Breast epithelium (tissue), 4 donors: Measurements from ENCODE around the gene PDIA3. TPM values are rescaled to one million over a fixed set of nuclear protein-coding genes. Genes with fewer than 3 reads are reported as not detected.
A peak's percentile ranks its signal among the peaks of the same experiment; 100 is the strongest.
"Not testable (repeated sequence)": the region's sequence is repeated elsewhere in the genome, so short reads cannot be mapped to it uniquely, and the experiment has no call there.

Experiments used
- DNase-seq, 2 donors: peaks; one replicate each; pipeline ENCODE4 v3.0.0-alpha.2; 2019; ENCODE audit warnings: low spot score in 2 of 2
- H3K27ac ChIP-seq, 2 donors: fragments of 200-600 bp; sonication (generic) in 1 of 2; one replicate each; pipeline ENCODE4 v1.5.1; 2016 to 2019; ENCODE audit warnings: mild to moderate bottlenecking in 1 of 2
- H3K27me3 ChIP-seq, 2 donors: fragments of 200-600 bp; sonication (generic) in 1 of 2; one replicate each; pipeline versions ENCODE4 v1.5.1 to v1.6.0; 2017 to 2019; ENCODE audit warnings: control low read depth in 1 of 2, mild to moderate bottlenecking in 1 of 2
- H3K36me3 ChIP-seq: fragments of 200-600 bp; one replicate; pipeline ENCODE4 v1.5.1; 2019
- H3K4me1 ChIP-seq, 2 donors: fragments of 200-600 bp; sonication (generic); one replicate each; pipeline ENCODE4 v1.5.1; 2016 to 2019; ENCODE audit warnings: control low read depth in 1 of 2
- H3K4me3 ChIP-seq, 3 donors: fragments of 200-600 bp; sonication (generic); 1 replicate in 2 of 3; 2 replicates in 1 of 3; pipeline ENCODE4 v1.5.1; 2016 to 2019; ENCODE audit warnings: mild to moderate bottlenecking in 3 of 3, moderate library complexity in 2 of 3
- H3K9me3 ChIP-seq, 2 donors: fragments of 200-600 bp; sonication (generic) in 1 of 2; one replicate each; pipeline ENCODE4 v1.5.1; 2016 to 2019; ENCODE audit warnings: control low read depth in 1 of 2
- POLR2A ChIP-seq: fragments of 450-650 bp; IDR thresholded peaks from one replicate; pipeline ENCODE4 v1.6.1; 2016; ENCODE audit warnings: antibody characterized with exemption, mild to moderate bottlenecking, moderate library complexity
- POLR2AphosphoS5 ChIP-seq, 3 donors: sonication (generic); formaldehyde crosslinking; IDR thresholded peaks; one replicate each; pipeline ENCODE4 v1.6.1; 2017; ENCODE audit warnings: antibody characterized with exemption in 3 of 3
- intact Hi-C: fragments of 100-400 bp; cut with DNase I; formaldehyde crosslinking; loops from one replicate; pipeline ENCODE4 v1.15.1; 2023; ENCODE audit warnings: low total_unique reads
- total RNA-seq, 3 donors: library from RNA; depleted of rRNA; stranded (reverse); fragments of >200 nt; gene quantifications; one replicate each; pipeline ENCODE4 v1.1.0, GENCODE V29; 2016
- TF ChIP-seq, protein P1 (sequence below), 3 donors: fragments of 450-650 bp; IDR thresholded peaks; one replicate each; pipeline ENCODE4 v1.5.1; 2016 to 2017; ENCODE audit warnings: antibody characterized with exemption in 3 of 3, mild to moderate bottlenecking in 3 of 3, moderate library complexity in 3 of 3

The PDIA3 gene
- total RNA-seq = 100 to 1,000 TPM; 107 to 125 (median 109) TPM

DNA sequence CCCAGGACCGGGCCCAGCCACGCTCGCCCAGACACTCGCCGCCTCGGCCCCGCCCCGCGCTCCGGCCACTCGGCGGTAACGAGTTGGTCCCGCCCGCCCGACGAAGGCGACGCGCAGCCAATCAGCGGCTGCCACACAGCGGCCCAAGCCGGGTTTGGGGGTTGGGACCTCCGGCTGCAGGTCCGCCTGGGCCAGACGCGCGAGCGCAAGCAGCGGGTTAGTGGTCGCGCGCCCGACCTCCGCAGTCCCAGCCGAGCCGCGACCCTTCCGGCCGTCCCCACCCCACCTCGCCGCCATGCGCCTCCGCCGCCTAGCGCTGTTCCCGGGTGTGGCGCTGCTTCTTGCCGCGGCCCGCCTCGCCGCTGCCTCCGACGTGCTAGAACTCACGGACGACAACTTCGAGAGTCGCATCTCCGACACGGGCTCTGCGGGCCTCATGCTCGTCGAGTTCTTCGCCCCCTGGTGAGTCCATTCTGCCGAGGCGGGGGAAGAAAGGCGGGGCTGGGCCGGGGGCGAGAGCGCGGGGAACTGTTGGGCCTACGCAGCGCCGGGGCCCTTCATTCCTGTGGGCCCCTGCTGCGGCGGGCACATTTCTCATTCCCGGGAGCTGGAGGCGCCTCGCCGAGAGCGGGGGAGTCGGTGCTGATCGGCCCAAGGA lies at the start of gene PDIA3:
Gene PDIA3 (plus strand): TSS at position 194 of the 658 bp plus-strand sequence. CDS start 102 bp downstream, at position 296.
- TF ChIP-seq POLR2AphosphoS5 (IDR thresholded peaks at IDR 0.05) (peak; percentile 48 to 95 (median 84)), POLR2A (peak; percentile 90)
- TF ChIP-seq, protein P1, sequence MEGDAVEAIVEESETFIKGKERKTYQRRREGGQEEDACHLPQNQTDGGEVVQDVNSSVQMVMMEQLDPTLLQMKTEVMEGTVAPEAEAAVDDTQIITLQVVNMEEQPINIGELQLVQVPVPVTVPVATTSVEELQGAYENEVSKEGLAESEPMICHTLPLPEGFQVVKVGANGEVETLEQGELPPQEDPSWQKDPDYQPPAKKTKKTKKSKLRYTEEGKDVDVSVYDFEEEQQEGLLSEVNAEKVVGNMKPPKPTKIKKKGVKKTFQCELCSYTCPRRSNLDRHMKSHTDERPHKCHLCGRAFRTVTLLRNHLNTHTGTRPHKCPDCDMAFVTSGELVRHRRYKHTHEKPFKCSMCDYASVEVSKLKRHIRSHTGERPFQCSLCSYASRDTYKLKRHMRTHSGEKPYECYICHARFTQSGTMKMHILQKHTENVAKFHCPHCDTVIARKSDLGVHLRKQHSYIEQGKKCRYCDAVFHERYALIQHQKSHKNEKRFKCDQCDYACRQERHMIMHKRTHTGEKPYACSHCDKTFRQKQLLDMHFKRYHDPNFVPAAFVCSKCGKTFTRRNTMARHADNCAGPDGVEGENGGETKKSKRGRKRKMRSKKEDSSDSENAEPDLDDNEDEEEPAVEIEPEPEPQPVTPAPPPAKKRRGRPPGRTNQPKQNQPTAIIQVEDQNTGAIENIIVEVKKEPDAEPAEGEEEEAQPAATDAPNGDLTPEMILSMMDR (IDR thresholded peaks at IDR 0.05) = peak in 2 of 3 donors; percentile 20 to 49
- H3K27me3 ChIP-seq = not testable (repeated sequence)

DNA sequence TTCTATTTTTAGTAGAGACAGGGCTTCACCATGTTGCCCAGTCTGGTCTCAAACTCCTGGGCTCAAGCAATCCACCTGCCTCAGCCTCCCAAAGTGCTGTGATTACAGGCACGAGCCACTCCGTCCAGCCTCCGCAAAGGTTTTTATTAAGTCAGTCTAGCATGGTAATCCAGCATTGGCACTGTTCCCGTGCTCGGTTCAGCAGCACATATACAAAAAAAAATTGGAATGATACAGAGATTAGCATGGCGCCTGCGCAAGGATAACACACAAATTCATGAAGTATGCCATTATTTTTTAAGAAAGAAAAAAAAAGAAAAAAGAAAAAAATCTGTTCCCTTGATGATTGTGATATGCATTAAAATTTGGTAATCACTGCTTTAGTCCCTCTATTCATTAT lies 44.1 kb upstream of the PDIA3 start:
- Histone ChIP-seq H3K36me3 (no peaks in the 10 kb centered on the region), H3K4me1 (no peaks in the 10 kb centered on the region), H3K4me3 (no peak overlapping the region), H3K27ac (no peak overlapping the region), H3K27me3 (no peaks in the 10 kb centered on the region), H3K9me3 (no peaks in the 10 kb centered on the region)
- intact Hi-C loops = no loop called here
- no peak for TF ChIP-seq POLR2A
- TF ChIP-seq, protein P1 (IDR thresholded peaks at IDR 0.05) = no peak
- no peak for TF ChIP-seq POLR2AphosphoS5 (IDR thresholded peaks at IDR 0.05)
- DNase-seq = no peak

More for the DNA sequence above, at the start of gene PDIA3:
- H3K4me1 ChIP-seq, intact Hi-C loops, H3K9me3 ChIP-seq, H3K36me3 ChIP-seq: not testable (repeated sequence)
- Histone ChIP-seq H3K4me3 (peak within 1 kb of the TSS; percentile 76 to 92 (median 77)), H3K27ac (peak within 1 kb of the TSS; percentile 93 to 96)
- DNase-seq = peak; percentile 90

DNA sequence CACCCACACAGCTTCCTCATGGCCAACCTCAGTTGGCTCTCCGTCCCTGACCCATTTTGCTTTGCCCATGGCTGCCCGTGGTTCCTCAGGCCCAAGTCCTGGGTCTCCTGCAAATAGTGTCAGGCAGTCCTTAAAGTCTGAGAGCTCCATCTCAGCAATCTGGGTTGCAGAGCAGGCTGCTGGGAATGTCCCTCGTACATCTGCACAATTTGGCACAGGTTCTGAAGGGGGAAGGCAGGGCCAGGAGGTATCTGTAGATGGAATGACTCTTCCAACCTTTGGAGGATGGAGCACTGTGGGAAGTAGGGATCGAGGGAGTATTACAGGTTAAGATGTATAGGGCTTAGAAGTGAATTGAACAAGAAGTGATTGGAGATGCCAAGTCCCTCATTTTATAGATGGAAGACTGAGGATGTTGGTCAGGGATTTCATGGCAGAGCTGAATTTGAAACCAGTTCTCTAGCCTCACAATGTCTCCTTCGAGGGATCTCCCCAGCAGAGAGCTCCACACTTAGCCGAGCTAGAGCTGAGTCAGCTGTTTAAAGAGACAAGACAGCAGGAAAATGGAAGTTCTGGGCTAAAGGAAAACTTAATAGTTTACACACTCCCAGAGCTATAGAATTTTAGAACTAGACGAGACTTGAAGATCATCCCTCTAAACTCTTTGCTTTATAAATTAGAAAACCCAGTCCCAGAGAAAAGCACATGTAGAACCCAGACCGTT lies 43.4 kb upstream of the PDIA3 start:
- no peak overlapping the region for H3K27ac ChIP-seq
- H3K9me3 ChIP-seq = no peaks in the 10 kb centered on the region
- intact Hi-C loops = no loop called here
- no peak for DNase-seq
- TF ChIP-seq, protein P1 (IDR thresholded peaks at IDR 0.05) = no peak
- no peak for TF ChIP-seq POLR2AphosphoS5 (IDR thresholded peaks at IDR 0.05)
- TF ChIP-seq POLR2A = no peak
- H3K36me3 ChIP-seq = no peaks in the 10 kb centered on the region
- H3K27me3 ChIP-seq = no peaks in the 10 kb centered on the region
- no peak overlapping the region for H3K4me3 ChIP-seq
- H3K4me1 ChIP-seq = no peaks in the 10 kb centered on the region

DNA sequence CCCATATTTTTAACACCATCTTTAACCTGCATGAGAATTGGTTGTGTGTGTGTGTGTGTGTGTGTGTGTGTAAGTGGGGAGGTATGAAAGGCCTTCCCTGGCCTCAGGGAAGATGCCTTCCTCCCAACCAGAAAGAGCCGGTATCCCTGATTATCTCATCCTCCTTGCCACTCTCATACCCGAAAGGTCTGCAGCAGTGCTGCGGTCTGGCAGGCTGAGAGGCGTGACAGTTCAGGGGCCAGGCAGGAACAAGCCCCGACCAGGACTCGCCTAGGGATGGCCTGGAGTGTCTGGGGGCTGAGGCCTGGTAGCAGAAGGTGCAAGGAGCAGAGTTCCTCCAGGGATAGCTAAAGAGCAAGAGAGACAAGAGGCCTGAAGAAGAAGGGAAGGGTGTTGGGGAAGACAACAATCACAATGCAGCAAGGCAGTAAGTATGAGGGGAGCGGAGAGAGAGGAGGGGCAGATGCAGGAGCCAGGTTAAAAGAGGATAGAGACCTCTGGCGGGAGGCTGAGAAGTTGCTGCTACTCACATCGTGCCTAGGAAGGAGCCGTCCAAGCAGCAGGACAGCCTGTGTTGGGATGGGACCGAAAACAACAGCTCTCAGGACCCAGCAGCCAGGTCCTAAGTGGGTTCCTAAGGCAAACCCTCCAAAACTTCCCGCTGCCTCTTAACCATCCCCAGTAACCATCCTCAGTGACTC lies 35.7 kb upstream of the PDIA3 start:
- H3K36me3 ChIP-seq, H3K4me3 ChIP-seq, H3K4me1 ChIP-seq, DNase-seq, intact Hi-C loops, H3K27ac ChIP-seq, H3K27me3 ChIP-seq, H3K9me3 ChIP-seq: not testable (repeated sequence)

DNA sequence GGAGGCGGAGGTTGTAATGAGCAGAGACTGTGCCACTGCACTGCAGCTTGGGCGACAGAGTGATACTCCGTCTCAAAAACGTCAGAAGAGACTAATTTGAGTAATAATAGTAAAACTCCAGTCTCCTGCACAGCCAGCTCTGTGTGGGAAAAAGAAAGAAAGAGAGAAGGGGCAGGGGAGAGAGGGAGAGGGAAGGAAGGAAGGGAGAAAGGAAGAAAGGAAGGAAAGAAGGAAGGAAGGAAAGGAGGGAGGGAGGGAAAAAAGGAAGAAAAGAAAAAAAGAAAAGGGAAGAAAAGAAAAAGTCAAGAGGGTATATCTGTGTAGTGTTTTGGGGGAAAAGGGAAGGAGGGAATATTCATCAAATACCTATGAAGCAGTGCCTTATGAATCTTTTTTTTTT lies 23.1 kb upstream of the PDIA3 start:
- intact Hi-C loops = no loop called here
- H3K4me3 ChIP-seq = no peak overlapping the region
- TF ChIP-seq POLR2A = no peak
- TF ChIP-seq, protein P1 (IDR thresholded peaks at IDR 0.05) = no peak

DNA sequence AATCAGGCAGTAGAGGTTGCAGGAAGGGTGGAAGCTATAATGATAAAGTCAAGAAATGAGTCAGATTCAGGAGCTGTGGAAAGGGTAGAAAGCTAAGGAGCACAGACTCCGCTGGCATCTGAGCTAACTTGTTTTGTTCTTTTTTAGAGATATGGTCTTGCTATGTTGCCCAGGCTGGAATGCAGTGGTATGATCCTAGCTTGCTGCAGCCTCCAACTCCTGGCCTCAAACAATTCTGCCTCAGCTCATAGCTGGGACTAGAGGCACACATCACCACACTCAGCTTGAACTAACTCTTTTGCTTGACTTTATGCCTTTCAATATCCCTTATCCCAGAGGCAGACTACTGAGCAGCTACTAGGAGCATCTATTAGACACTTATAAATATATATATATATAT lies 19.9 kb upstream of the PDIA3 start:
- H3K9me3 ChIP-seq, DNase-seq, H3K27me3 ChIP-seq, H3K27ac ChIP-seq, intact Hi-C loops, H3K4me1 ChIP-seq, H3K36me3 ChIP-seq, H3K4me3 ChIP-seq: not testable (repeated sequence)

More for the DNA sequence above, 23.1 kb upstream of the PDIA3 start:
- no peak for DNase-seq
- Histone ChIP-seq H3K4me1 (no peaks in the 10 kb centered on the region), H3K36me3 (no peaks in the 10 kb centered on the region), H3K9me3 (no peaks in the 10 kb centered on the region), H3K27ac (no peak overlapping the region), H3K27me3 (no peaks in the 10 kb centered on the region)

DNA sequence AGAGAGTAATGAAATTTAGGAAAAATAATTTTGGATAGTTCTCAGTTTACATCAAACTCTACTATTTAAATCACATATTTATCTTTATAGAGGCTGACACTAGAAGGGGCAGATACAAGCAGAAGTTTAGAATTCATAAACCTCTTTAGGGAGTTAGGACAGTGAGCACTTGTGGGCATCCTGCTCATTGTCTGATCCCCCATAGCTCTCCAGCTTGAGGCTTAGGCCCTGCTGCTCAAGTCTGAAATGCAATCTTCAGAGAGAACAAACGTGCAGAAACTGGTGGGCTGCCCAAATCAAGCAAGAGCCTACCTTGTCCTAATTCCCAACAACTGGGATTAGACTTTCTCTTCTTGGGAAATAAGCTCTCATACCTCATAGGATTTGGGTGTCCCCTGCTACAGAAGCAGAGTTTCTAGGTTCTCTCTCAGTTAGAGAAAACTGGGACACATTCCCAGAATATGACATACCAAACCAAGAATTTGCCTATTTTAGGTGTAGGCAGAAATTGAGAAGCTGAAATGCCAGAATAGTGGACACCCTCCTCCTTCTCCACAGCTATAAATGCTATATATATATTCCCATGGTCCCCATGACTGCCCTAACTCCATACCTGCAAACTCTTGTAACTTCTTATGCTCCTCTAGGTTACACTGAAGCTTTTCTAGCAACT lies 18.0 kb upstream of the PDIA3 start:
- H3K27ac ChIP-seq, H3K4me3 ChIP-seq, H3K9me3 ChIP-seq, H3K4me1 ChIP-seq, H3K27me3 ChIP-seq, intact Hi-C loops, DNase-seq, H3K36me3 ChIP-seq: not testable (repeated sequence)
